HUES64 (cell line): ENCODE data around the gene BMPR1A.
A peak's percentile ranks its signal among the peaks of the same experiment; 100 is the strongest.

Experiments used
- H3K27ac ChIP-seq: 2 replicates; pipeline ENCODE4 v1.7.0; 2013; ENCODE audit warnings: low read depth, low read length, inconsistent platforms
- H3K27me3 ChIP-seq: 2 replicates; pipeline ENCODE4 v1.6.1; 2013; ENCODE audit warnings: mild to moderate bottlenecking, low read length; ENCODE audit not compliant: insufficient read depth
- H3K36me3 ChIP-seq: 2 replicates; pipeline ENCODE4 v1.6.1; 2013; ENCODE audit warnings: mild to moderate bottlenecking, low read length; ENCODE audit not compliant: insufficient read depth
- H3K4me1 ChIP-seq: 2 replicates; pipeline ENCODE4 v1.6.1; 2013; ENCODE audit warnings: mild to moderate bottlenecking, low read length, moderate library complexity; ENCODE audit not compliant: insufficient read depth
- H3K4me3 ChIP-seq: 2 replicates; pipeline ENCODE4 v1.5.1; 2013; ENCODE audit warnings: mild to moderate bottlenecking, low read length, moderate library complexity
- H3K9ac ChIP-seq: 2 replicates; pipeline ENCODE4 v1.6.1; 2013; ENCODE audit warnings: mild to moderate bottlenecking, low read depth, low read length
- H3K9me3 ChIP-seq: 2 replicates; pipeline ENCODE4 v1.6.1; 2013; ENCODE audit warnings: low read depth, low read length; ENCODE audit not compliant: insufficient read depth
- WGBS: fragments of 150-250, 120-280 bp; methylation state at CpG from one replicate; pipeline ENCODE4 v1.1.7; 2013; ENCODE audit warnings: missing lambda C conversion rate; 5-methylcytosine and 5-hydroxymethylcytosine counted together

The BMPR1A gene

DNA sequence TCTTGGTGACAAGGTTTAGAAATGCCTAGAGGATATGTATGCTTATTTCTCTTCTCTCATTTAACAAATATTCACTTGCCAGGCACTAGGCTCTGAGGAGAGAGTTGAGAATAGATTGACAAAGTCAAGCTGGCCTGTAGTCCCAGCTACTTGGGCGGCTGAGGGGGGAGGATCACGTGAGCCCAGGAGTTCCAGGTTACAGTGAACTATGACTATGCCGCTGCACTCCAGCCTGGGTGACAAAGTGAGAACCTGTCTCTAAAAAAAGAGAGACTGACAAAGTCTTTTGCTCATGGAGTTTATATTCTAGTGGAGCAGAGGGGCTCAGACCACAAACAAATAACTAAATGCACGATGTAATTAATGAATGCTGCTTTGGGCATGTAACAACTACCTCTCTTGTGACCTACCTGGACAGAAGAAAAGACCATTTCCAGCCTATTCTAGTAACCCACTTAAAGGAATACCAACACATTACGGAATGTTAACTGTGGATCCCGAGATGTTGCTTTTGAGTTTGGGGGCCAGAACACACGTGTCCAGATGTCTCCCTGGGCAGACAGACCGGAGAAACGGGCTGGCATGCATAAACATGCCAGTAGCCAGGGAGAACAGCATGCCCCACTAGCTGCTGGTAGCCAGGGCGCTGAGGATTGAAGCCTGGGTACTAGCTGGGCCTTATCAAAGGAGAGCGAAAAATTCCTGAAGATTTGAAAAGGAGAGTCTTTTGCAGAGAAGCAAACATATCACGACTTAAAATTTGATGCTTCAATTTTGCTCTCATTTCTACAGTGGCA, 2.6 kb upstream of the BMPR1A start:
- 89% methylated on average over 12 of the region's 12 CpGs for WGBS
- H3K9ac ChIP-seq: no peak overlapping the region
- H3K36me3 ChIP-seq: no peaks in the 10 kb centered on the region

GRCh38 chr10:86755454-86755739, 1.0 kb upstream of the BMPR1A start:
- H3K9me3 ChIP-seq: no peaks in the 10 kb centered on the region
- peak overlapping the region; percentile 89 for H3K4me3 ChIP-seq
- no peaks in the 10 kb centered on the region for H3K27me3 ChIP-seq
- 2% methylated on average over 7 of the region's 9 CpGs for WGBS
- H3K4me1 ChIP-seq: peaks cover 26% of the 10 kb centered on the region
- H3K36me3 ChIP-seq: no peaks in the 10 kb centered on the region
- H3K9ac ChIP-seq: peak overlapping the region; percentile 96
- peak overlapping the region; percentile 98 for H3K27ac ChIP-seq

More for the DNA sequence above, 2.6 kb upstream of the BMPR1A start:
- Histone ChIP-seq H3K27me3 (no peaks in the 10 kb centered on the region), H3K4me3 (no peak overlapping the region), H3K9me3 (no peaks in the 10 kb centered on the region), H3K27ac (no peak overlapping the region), H3K4me1 (0 out of 2 replicates have a peak, but pooled peaks cover 16% of the 10 kb centered on the region)

DNA sequence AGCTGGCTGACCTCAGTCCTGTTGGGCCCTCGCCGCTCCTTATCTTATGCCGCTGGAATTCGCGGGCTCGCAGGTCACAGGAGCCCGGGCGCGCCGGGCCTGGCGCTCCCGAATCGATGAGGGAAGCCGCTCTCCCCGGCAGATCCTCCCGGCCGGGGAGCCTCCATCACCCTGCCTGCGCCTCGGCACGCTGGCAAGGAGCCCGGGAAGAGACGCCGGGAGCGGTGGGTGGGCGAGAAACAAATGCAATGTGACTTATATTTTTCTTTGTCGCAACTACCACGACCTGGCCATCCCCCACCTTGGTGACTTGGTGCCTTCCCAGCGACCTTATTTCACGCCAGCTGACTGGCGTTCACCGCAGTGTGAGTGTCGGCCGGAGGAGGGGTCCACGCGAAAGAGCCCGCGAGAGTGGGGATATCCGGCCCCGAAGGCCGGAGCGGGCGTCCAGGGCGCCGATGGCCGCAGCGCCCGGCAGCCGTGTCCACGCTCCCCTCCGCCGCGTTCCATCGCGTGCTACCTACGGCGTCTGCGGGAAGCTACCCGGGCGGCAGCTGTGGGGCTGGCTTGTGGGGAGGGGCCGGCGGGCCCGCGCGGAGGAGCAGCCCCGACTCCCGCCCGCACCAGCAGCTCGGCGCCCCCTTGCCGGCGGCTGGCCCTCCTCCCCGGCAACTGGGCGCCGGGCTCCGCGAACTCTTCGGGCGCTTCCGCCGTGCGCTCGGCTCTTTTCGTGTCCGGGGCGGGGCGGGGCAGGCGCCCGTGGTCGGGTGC, 494 bp upstream of the BMPR1A start:
- Histone ChIP-seq H3K27me3 (no peaks in the 10 kb centered on the region), H3K4me3 (peak overlapping the region; percentile 89), H3K36me3 (no peaks in the 10 kb centered on the region), H3K27ac (peak overlapping the region; percentile 98), H3K9me3 (no peaks in the 10 kb centered on the region), H3K9ac (peak overlapping the region; percentile 96), H3K4me1 (peaks cover 31% of the 10 kb centered on the region)
- WGBS: under 1% methylated on average over 89 of the region's 89 CpGs

DNA sequence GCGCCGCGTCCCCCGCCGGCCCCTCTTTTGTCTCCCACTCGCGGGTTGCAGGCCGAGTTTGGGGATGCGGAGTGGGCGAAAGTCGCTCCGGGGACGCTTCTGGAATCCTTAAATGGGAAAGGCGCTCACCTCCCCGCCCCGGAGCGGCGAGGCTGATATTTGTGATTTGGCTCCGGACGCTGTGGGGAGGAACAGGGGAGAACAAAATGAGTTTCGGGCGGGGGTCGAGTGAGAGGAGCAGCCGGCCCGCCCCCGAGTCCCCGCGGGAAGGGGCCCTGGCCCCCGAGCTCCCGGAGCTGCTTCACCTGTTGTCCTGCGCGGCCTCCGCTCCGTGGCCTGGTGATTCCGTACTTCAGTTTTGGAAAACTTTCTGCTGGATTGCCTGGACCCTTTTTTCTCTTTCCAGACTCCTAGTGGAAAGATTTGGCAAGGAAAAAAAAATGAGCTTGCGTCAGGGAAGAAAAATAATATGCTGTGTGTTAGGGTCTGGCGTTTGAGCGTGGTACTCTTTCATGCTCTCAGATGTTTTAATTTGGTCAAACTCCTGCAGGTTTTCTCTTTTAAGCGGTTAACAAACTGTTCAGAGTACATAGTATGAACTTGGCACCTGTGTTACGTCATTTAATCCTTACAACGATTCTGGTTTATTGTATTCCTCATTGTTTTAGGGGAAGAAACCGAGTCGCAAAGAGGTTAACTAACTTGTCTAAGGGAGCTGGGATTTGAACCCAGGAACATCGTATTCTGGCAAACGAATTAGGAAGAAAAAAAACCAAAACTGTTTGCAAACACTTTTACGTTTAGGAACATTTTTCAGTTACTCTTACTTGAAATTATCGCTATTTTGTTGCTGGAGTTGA, 924 bp downstream of the BMPR1A start:
- WGBS: under 1% methylated on average over 47 of the region's 47 CpGs
- H3K9me3 ChIP-seq: no peaks in the 10 kb centered on the region
- H3K9ac ChIP-seq: peak overlapping the region; percentile 90
- no peaks in the 10 kb centered on the region for H3K27me3 ChIP-seq
- H3K4me1 ChIP-seq: peaks cover 44% of the 10 kb centered on the region
- H3K4me3 ChIP-seq: peak overlapping the region; percentile 98
- no peaks in the 10 kb centered on the region for H3K36me3 ChIP-seq
- H3K27ac ChIP-seq: peak overlapping the region; percentile 89

GRCh38 chr10:86758189-86759072, 2.0 kb downstream of the BMPR1A start:
- 0% methylated on average over 6 of the region's 9 CpGs for WGBS
- Histone ChIP-seq H3K9me3 (no peaks in the 10 kb centered on the region), H3K9ac (peak overlapping the region; percentile 90), H3K4me1 (peaks cover 41% of the 10 kb centered on the region), H3K4me3 (peak overlapping the region; percentile 98), H3K27ac (peak overlapping the region; percentile 89; the same call in 1 of the 2 replicates), H3K36me3 (no peaks in the 10 kb centered on the region), H3K27me3 (no peaks in the 10 kb centered on the region)

DNA sequence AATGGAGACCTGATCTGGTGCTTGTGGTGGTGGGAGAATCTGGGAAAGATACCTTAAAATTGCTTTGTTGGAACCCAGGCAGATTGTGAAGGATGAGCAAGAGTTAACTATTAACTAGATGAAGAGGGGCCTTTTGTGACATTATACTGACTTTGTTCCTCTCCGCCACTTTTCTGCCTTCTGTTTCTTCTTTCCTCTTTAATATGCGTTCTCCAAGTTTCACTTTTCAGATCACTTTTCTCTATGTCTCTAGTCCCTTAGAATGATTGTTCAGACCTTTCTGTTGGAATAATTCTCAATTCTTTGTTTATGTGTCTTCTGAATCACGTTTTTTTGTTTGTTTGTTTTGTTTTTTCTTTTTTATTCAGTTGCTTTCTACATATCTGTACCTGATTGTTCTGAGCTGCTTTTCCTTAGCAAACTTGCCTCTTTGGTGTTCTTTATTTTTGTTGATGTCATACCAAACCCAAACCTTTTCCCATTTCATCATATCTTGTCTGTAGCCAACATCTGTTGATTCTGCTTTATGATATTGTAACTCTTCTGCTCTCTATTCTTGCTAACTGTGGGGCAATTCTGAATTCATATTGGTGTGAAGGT, 2.8 kb downstream of the BMPR1A start:
- no peaks in the 10 kb centered on the region for H3K27me3 ChIP-seq
- H3K9ac ChIP-seq: peak overlapping the region; percentile 20; the same call in 1 of the 2 replicates
- WGBS: 5% methylated on average over 2 of the region's 3 CpGs
- no peak overlapping the region for H3K27ac ChIP-seq
- no peaks in the 10 kb centered on the region for H3K36me3 ChIP-seq
- H3K4me1 ChIP-seq: peaks cover 37% of the 10 kb centered on the region
- H3K9me3 ChIP-seq: no peaks in the 10 kb centered on the region
- H3K4me3 ChIP-seq: peak overlapping the region; percentile 98

DNA sequence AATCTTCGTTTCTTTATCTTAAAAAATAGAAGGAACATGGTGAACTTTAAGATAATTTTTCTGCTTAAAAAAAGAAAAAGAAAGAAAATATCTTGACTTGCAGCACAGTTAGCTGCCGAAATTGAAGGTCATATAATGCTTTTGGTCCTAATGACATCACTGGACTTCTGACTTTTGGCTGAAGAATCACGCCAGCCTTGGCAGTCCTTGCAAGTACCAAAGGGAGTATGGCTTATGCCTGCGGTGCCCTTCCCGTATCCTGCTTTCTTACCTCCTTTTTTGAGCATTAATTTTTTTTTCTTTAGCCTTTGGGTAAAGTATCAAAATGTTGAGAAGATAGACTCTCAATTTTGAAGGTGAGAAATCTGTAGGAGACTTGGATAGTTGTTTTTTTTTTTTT, 7.0 kb downstream of the BMPR1A start:
- WGBS: 93% methylated on average over 4 of the region's 5 CpGs
- Histone ChIP-seq H3K36me3 (no peaks in the 10 kb centered on the region), H3K9ac (no peak overlapping the region), H3K27me3 (no peaks in the 10 kb centered on the region), H3K9me3 (no peaks in the 10 kb centered on the region), H3K4me1 (peaks cover 47% of the 10 kb centered on the region), H3K4me3 (no peak overlapping the region), H3K27ac (no peak overlapping the region)

- peaks cover 56% of the 10 kb centered on the region for H3K4me1 ChIP-seq
- H3K27me3 ChIP-seq: no peaks in the 10 kb centered on the region
- WGBS: no CpG with 5 or more reads among the region's 2 CpGs
Observed at GRCh38 chr10:86765548-86765947, 9.1 kb downstream of the BMPR1A start.

DNA sequence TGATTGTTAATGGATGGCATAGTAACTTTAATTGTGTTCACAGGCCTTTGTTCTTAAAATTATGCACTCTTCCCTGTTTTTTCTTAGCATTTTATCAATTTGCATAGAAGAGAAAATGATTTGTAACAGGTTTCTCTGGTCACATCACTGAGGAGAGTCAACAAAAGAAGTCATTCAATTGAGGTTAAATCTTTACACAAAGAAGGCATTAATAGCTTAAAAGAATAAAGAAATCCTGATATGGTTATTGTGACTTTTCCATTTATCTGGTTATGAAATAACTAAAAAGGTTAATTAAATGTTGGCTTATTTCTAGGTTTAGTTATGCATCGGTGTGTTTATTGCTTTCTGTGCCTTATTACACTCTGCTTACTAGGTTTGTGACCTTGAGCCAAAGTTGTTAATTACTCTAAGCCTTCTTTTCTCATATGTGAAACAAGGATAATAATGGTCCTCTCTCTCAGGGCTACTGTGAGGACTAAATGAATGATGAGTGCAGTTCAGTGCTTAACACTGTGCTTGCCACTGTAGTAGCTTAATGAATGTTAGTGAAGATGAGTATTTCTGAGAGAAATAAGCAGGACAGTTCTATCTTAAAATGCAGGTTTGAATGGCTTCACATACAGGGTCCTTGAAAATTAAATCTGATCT, 12.1 kb downstream of the BMPR1A start:
- Histone ChIP-seq H3K4me1 (peaks cover 54% of the 10 kb centered on the region), H3K4me3 (no peak overlapping the region), H3K9ac (no peak overlapping the region), H3K36me3 (no peaks in the 10 kb centered on the region), H3K27me3 (no peaks in the 10 kb centered on the region), H3K9me3 (no peaks in the 10 kb centered on the region), H3K27ac (no peak overlapping the region)
- WGBS: 78% methylated on average over 1 of the region's 1 CpG

More at GRCh38 chr10:86765548-86765947, 9.1 kb downstream of the BMPR1A start:
- Histone ChIP-seq H3K9ac (no peak overlapping the region), H3K4me3 (no peak overlapping the region), H3K36me3 (no peaks in the 10 kb centered on the region), H3K9me3 (no peaks in the 10 kb centered on the region), H3K27ac (no peak overlapping the region)

- no peak overlapping the region for H3K27ac ChIP-seq
- H3K27me3 ChIP-seq: no peaks in the 10 kb centered on the region
- 90% methylated on average over 9 of the region's 10 CpGs for WGBS
- no peaks in the 10 kb centered on the region for H3K36me3 ChIP-seq
- H3K4me3 ChIP-seq: no peak overlapping the region
- no peak overlapping the region for H3K9ac ChIP-seq
- H3K9me3 ChIP-seq: no peaks in the 10 kb centered on the region
- H3K4me1 ChIP-seq: peaks cover 61% of the 10 kb centered on the region
Observed at GRCh38 chr10:86769991-86770390, 13.6 kb downstream of the BMPR1A start.
